T-helper 2 cell (primary cell): ENCODE data around the gene ZDHHC21.

Experiments
- DNase-seq, 5 experiments: peaks; one replicate each; pipeline versions ENCODE4 v3.0.0 to v3.0.0-alpha.2; 2012 to 2022
- total RNA-seq, 2 donors: gene quantifications; one replicate each; lab custom pipeline; 2026; lab: John Stamatoyannopoulos, UW

Gene ZDHHC21
- total RNA-seq = 21.8 to 29.8 reads per million in 2 donors

GRCh38 chr9:14693251-14693861 lies at the start of gene ZDHHC21:
Gene ZDHHC21, minus strand, starts transcription at chr9:14693432. Its CDS starts 19,092 bp downstream, at chr9:14674340.
- DNase-seq = peak; percentile 17 to 78 (median 32)

- DNase-seq = no peak
Observed at GRCh38 chr9:14741369-14741768, 48.1 kb upstream of the ZDHHC21 start.

GRCh38 chr9:14733133-14733532 lies 39.9 kb upstream of the ZDHHC21 start:
- DNase-seq = no peak

DNA sequence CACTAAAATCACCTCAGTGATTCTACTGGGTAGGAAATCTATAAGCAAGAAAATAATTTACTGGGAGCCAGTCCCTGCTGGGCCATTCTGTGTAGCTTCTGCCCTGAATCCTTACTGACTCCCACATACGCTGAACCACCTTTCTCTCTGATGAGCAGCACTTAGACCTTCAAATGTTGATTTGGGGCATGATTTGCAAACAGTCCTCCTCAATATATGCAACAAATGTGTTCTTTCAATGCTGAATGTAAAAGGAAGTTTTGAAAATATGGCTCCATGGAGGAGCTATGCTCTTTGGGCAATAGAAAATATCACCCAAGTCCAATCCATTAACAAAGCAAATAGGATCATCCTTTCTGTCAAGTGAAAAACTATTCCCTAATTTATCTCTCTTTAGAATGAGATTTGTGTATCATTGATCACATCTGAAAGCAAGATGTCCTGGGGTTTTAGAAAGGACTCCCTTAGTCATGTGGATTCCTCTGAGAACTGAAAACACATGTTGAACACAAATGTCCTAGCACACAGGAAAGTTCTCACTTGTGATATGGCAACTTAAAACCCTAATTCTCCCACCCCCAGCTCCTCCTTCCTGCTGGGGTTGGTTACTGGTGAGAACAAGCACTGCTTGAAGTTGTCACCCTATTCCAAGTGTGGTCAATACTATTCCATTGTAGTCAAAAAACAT lies 38.2 kb upstream of the ZDHHC21 start:
- DNase-seq = no peak

GRCh38 chr9:14730461-14730898 lies 37.2 kb upstream of the ZDHHC21 start:
- no peak for DNase-seq

DNA sequence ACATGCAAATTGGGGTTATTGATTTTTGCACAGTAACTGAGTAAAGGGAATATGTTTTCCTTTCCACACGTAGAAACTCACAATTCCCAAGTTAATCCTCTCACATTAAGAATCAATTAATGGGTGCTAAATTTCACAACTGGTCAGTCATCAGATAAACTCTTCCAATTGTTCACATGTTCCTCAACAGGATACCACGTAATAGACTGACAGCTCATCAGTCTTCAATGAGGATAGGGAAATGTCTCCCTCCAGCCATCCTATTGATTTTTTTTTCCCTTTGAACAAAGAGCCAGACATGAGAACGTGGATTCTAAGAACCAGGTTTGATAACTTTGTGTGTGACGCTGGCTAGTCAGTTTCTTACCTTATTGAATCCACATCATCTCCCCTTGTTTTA lies 30.1 kb upstream of the ZDHHC21 start:
- no peak for DNase-seq

GRCh38 chr9:14722391-14723035 lies 29.3 kb upstream of the ZDHHC21 start, which contains the start of gene CER1:
Gene CER1, minus strand, starts transcription at chr9:14722733. Its CDS starts 61 bp downstream, at chr9:14722672.
- no peak for DNase-seq

- no peak for DNase-seq
Observed at GRCh38 chr9:14719231-14719923, 26.1 kb upstream of the ZDHHC21 start.

DNA sequence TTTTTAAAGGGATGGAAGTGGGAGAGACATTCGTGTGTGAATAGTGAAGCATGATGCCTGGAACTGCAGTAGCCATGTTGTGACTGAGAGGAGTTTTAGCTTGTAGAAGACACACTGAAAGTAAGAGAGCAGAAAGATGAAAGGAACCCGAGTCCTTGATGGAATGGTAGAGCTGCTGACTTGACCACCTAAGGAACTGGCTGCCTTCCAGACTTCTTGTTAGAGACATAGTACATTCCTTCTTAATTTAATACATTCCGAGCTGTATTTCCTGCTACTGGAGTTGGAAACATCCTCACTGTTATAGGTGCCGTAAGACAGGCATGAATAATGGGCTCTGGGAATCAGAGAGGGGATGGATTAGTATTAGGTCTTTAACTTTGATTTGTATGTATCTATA lies 21.9 kb upstream of the ZDHHC21 start:
- no peak for DNase-seq

GRCh38 chr9:14713187-14713767 lies 20.0 kb upstream of the ZDHHC21 start:
- DNase-seq = no peak

GRCh38 chr9:14710804-14711203 lies 17.6 kb upstream of the ZDHHC21 start:
- DNase-seq = no peak

DNA sequence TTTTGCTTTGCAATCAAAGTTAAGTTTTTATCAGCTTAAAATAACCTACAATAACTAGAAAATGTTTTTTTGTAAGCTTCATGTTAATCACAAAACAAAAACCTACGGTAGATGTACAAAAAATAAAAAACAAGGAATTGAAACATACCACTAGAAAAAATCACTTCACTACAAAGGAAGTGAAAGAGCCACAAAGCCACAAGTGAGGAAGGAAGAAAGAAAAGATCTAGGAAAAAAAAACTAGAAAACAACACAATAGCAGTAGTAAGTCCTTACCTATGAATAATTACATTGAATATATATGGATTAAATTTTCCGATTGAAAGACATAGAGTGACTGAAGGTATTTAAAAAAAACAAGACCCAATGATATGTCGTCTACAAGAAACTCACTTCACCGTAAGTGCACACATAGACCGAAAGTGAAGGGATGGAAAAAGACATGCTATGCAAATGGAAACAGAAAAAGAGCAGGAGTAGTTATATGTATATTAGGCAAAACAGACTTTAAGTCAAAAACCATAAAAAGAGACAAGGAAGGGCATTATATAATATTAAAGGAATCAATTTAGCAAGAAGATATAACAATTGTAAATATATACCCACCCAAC lies 13.4 kb upstream of the ZDHHC21 start:
- no peak for DNase-seq

GRCh38 chr9:14705079-14705478 lies 11.8 kb upstream of the ZDHHC21 start:
- DNase-seq = no peak

- DNase-seq = no peak
Observed at GRCh38 chr9:14704281-14704680, 11.0 kb upstream of the ZDHHC21 start.

DNA sequence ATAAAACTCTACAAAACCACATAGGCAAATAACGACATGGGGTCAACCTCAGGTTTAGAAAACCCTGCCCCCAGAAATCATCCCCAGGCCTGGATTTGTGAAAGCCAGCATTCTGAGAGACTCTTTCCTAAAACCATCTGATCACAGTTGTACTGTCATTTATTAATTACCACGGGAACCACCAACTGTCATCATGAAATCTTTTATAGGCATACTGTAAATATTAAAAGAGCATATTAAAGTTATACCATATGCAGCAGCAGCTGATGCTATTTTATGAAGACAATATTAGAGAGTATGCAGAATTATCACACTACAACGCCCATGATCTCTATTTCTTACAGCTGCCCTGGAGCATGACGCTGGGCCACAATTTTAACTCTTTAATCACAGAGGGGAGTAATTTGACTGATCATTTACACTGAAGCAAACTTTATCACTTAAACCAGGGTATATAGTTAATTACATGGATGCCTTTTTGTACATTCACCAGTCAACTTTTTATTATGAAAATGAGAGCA lies 9.0 kb upstream of the ZDHHC21 start:
- no peak for DNase-seq

GRCh38 chr9:14692470-14693250 lies 572 bp downstream of the ZDHHC21 start:
- peak in 2 of 5 experiments; percentile 2 to 12 for DNase-seq

- peak in 1 of 5 experiments; percentile 17 for DNase-seq
Observed at GRCh38 chr9:14690948-14691730, 2.1 kb downstream of the ZDHHC21 start.

DNA sequence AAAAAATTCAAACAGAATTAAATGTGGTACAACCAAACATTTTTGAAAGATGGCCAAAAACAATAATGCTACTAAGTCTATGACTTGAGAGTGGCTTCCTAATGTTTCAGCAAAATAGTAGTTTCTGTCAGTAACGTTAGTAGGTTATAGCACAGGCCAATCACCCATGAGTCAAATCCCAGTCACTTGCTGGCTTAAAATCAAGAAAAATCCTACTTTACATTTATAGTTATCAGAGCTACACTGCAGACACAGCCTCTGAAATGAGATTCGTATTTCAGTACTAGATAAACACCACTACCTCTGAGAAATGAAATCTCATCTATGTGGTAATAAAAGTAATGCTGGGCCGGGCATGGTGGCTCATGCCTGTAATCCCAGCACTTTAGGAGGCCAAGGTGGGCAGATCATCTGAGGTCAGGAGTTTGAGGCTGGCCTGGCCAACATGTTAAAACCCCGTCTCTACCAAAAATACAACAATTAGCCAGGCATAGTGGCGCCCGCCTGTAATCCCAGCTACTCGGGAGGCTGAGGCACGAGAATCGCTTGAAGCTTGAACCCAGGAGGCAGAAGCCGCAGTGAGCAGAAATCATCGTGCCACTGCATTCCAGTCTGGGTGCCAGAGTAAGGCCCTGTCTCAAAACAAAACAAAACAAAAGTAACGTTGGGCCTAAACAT lies 6.1 kb downstream of the ZDHHC21 start:
- DNase-seq = no peak

DNA sequence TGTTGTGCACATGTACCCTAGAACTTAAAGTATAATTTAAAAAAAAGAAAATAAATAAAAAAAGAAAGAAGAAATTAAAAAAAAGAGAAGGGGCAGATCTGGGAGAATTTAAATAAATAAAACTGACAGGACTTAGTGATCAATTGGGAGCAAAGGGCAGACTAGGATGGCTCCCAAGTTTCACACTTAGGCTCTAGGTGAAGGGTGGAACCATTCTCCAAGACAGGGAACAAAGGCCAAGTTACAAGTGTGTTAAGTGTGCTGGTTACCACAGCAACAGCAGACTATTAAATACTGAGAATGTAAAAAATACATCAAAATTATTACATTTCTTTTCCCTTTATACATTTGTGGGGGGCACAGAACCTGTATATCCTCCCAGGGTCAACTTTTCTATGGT lies 7.1 kb downstream of the ZDHHC21 start:
- DNase-seq = no peak

- peak in 1 of 5 experiments; percentile 36 for DNase-seq
Observed at GRCh38 chr9:14682616-14683015, 10.6 kb downstream of the ZDHHC21 start.
